NCI-H2107 (cell line): ENCODE data around the gene KRTAP9-1.
"Not testable (repeated sequence)": the region's sequence is repeated elsewhere in the genome, so short reads cannot be mapped to it uniquely, and the experiment has no call there.

Source experiments
- DNase-seq: peaks from one replicate; lab custom pipeline; 2025; lab: John Stamatoyannopoulos, UW

The KRTAP9-1 gene

DNA sequence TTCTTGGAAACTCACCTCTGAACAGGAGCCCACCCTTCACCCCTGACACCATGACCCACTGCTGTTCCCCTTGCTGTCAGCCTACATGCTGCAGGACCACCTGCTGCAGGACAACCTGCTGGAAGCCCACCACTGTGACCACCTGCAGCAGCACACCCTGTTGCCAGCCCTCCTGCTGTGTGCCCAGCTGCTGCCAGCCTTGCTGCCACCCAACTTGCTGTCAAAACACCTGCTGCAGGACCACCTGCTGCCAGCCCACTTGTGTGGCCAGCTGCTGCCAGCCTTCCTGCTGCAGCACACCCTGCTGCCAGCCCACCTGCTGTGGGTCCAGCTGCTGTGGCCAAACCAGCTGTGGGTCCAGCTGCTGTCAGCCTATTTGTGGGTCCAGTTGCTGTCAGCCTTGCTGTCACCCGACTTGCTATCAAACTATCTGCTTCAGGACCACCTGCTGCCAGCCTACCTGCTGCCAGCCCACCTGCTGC is at the start of gene KRTAP9-1:
Gene KRTAP9-1, plus strand, starts transcription at position 51 of the 482 bp plus-strand sequence. Its CDS starts 0 bp downstream, at position 51.
- DNase-seq, result not testable (repeated sequence)

GRCh38 chr17:41140360-41141131 is 49.1 kb upstream of the KRTAP9-1 start, which contains the start of gene KRTAP4-6:
Gene KRTAP4-6 (minus strand): TSS chr17:41140544. CDS start chr17:41140487, 57 bp downstream.
- DNase-seq, result no peak

GRCh38 chr17:41141361-41141760 is 48.3 kb upstream of the KRTAP9-1 start:
- DNase-seq, result no peak

- no peak for DNase-seq
Measured at GRCh38 chr17:41144846-41145245, 44.8 kb upstream of the KRTAP9-1 start.

DNA sequence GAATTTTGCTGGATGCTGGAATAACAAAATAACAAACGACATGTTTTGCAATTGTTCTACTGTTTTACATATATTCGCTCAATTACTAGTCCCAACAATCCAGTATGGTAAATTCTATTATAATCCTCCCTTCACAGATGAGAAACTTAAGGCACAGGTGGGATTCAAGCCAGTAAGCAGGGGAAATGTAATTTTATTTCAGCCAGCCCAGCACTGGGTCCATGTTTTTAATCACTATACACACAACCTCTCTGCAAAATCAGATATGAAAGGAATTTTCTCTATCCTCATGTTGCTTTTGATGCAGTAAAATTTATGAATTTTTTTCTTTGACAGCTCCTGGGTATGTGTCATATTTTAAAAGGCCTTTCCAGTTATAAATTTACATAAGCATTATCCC is 44.4 kb upstream of the KRTAP9-1 start:
- no peak for DNase-seq

DNA sequence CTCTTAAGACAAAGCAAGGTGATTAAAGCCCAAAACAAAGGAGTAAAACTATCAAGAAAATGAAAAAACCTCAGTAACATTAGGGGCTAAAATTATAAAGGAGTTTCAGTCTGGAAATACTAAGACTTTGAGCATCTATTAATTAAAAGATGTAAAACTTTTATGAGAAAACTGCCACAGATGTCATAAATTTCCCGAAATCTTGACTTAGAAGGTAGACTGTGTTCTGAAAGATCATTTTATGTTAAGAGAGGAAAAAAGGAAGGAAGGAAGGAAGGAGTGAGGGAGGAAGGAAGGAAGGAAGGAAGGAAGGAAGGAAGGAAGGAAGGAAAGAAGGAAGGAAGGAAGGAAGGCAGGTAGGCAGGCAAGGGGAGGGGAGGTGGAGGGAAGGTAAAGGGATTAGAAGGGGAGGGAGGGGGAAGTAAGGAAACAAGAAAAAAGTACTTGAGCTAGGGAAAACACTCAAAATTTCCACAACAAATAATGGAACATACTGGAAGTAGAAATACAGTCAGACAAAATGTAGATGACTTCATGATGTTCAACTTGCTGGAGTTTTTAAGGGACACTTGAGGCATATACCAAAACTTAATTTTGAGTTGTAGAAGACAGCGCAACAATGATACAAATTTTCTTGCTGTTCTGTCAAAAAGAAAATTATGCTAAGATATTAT is 42.0 kb upstream of the KRTAP9-1 start:
- no peak for DNase-seq

DNA sequence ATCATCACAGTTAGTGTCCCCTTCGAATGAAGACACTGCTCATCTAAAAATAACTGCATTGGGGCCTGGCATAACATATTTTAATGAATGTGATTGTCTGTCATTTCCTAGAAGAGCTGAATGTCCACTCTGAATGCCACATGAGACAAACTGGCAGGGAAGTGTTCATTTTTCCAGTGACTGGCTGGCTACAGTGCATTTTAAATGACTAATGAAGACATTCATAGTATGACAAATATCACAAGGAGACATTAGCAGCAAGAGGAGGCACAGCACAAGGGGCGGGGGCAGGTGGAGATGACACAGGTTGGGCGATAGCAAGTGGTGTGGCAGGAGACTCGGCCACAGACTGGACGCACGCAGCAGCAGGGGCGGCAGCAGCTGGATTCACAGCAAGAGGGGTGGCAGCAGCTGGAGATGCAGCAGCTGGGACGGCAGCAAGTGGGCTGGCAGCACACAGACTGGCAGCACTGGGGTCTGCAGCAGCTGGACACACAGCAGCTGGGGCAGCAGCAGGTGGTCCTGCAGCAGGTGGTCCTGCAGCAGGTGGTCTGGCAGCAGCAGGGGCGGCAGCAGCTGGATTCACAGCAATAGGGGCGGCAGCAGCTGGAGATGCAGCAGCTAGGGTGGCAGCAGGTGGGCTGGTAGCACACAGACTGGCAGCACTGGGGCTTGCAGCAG is 40.6 kb upstream of the KRTAP9-1 start:
- not testable (repeated sequence) for DNase-seq

- no peak for DNase-seq
Measured at GRCh38 chr17:41149652-41149985, 40.1 kb upstream of the KRTAP9-1 start, which contains the start of gene KRTAP4-5. Gene KRTAP4-5 (minus strand): TSS chr17:41149825. CDS start chr17:41149767, 58 bp downstream.

DNA sequence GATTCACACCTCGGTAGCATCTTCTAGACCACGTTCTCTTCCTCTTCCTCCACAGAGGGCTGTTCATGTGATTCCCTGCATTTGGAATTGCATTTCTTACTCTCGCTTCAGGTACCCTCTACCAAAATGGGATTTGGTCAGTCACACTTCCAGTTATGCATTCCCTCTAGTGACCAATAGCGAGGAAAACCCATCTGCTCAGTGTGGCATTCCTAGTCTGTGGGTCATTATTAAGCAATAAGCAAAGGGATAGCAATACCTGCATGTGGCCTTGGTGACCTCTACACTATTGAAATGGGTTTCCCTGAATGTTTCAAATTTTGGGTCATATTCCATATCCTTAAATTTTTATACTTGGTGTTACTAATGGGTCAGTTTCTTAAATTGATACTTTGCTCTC is 39.7 kb upstream of the KRTAP9-1 start:
- DNase-seq, result no peak

DNA sequence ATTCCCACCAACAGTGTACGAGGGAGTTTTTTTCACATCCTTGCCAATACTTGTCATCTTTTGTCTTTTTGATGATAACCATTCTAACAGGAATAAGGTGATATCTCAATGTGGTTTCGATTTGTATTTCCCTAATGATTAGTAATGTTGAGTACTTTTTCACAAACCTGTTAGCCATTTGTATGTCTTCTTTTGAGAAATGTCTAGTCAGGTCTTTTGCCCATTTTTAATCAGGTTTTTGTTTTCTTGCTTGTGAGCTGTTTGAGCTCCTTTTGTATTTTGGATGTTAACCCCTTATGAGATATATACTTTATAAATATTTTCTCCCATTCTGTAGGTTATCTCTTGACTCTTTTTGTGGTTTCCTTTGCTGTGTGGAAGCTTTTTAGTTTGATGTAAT is 38.2 kb upstream of the KRTAP9-1 start:
- DNase-seq, result no peak

DNA sequence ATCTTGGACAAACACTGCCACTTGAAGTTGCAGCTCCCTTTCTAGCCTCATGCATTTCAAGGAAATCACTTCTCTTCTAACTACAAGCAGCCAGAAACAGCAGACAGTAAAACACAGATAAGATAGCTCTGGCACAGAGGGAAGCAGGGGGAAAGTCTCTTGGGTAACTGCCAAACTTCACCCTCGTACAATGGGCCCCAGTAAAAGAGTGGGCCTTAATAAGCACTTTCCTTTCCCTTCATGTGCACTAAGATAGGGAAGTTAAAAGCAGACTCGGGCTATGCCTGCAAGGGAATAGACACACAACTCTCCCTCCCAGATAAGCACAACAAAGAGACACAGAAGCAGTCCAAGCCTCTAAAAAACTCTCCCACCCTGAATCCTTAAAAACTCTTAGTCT is 35.8 kb upstream of the KRTAP9-1 start:
- DNase-seq, result no peak

GRCh38 chr17:41160190-41160589 is 29.5 kb upstream of the KRTAP9-1 start:
- not testable (repeated sequence) for DNase-seq

GRCh38 chr17:41160648-41161047 is 29.0 kb upstream of the KRTAP9-1 start, which contains the start of gene KRTAP4-4:
Gene KRTAP4-4 (minus strand): TSS chr17:41160748. CDS start chr17:41160691, 57 bp downstream.
- no peak for DNase-seq

DNA sequence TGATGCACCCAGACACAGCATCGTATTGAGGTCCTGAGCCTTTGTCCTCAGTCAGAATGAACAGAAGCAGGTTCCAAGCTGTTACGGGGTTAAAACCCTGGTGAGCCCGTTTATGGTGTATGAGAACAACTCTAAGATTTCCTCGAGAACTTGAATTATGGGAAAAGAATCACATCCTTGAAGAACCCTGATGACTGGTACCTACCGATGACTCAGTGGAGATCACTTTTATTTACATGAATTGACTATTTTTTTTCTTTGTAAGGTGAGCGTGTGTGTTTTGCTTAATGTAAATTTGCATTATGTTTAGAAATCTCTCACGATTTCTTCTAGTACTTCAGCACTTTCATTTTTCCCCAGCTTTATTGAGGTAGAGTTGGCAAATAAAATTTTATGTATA is 25.9 kb upstream of the KRTAP9-1 start:
- no peak for DNase-seq

- DNase-seq, result no peak
Measured at GRCh38 chr17:41167561-41167960, 22.1 kb upstream of the KRTAP9-1 start.

GRCh38 chr17:41168121-41168520 is 21.6 kb upstream of the KRTAP9-1 start, which contains the start of gene KRTAP4-3:
Gene KRTAP4-3 (minus strand): TSS chr17:41168221. CDS start chr17:41168172, 49 bp downstream.
- DNase-seq, result no peak

- no peak for DNase-seq
Measured at GRCh38 chr17:41171886-41172285, 17.8 kb upstream of the KRTAP9-1 start.

GRCh38 chr17:41176744-41177387 is 12.8 kb upstream of the KRTAP9-1 start:
- DNase-seq, result no peak

GRCh38 chr17:41177727-41178271 is 11.9 kb upstream of the KRTAP9-1 start, which contains the start of gene KRTAP4-2:
Gene KRTAP4-2 (minus strand): TSS chr17:41178221. CDS start chr17:41178164, 57 bp downstream.
- DNase-seq, result no peak

DNA sequence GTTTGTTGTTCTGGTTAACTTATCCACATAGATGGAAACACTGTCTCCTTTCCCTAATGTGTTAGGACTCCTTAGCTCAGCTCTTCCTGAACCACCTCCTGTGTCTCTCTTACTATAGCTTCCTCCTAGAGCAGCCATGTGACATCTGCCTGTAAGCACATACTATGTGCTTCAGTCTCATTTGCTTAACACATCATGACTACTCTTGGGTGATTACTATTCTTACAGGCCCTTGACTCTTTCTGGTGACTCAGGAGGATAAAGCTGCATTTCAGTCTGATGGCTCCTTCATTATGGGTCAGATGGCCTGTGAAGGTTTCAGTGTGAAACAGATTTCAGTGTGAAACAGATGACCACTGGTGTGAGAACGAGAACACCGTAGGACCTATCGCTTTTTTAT is 11.3 kb upstream of the KRTAP9-1 start:
- no peak for DNase-seq

DNA sequence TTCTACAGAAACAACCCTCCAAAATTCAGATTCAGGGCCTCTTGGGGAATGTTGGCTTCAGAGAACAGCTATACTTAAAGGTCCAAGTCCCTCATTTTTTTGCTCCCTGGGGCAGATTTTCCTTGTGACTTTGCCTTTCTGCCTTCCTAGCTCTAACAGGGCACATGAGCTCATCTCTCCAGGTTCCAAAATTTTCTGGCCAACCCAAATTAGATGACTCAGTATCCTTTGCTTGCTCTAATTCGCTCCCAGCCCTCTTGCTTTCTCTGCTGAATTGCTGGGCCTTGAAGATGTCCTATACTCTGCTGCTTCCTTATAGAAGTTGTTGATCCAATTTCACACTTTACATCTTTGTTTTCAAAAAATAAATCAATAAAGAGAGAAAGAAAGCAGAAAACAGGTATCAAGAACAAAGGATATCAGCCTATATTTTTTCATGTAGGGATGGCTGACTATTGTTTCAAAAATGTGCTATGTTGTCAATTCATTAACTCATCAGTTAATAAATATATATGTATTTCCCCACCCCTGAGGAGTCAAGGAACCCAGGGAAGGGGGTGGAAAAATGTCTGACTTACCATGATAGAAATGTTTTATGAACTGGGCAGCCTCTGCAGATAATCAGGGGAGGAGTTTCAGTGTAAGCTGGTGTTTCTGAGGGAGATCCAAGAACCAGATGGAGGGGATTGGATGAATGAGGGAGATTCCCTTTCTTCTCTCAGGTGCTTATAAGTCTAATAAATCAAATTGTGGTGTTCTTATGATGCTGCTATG is 10.7 kb upstream of the KRTAP9-1 start:
- no peak for DNase-seq
